ENCODE results near the gene ZNRF3.

GRCh38 chr22:29096736-29097669 is 213.6 kb downstream of the ZNRF3 start:
- TF ChIP-seq CTCF (IDR thresholded peaks at IDR 0.05) (no peak), POLR2A (IDR thresholded peaks at IDR 0.05) (no peak)
